Measurements from ENCODE around the gene SPEM3. TPM values are rescaled to one million over a fixed set of nuclear protein-coding genes. Genes with fewer than 3 reads are reported as not detected.

Gene SPEM3
- total RNA-seq, 1 donor from 2014 or later, result not detected

GRCh38 chr17:7440834-7441195 lies 12.2 kb downstream of the SPEM3 start:
- DNase-seq (ENCODE audit: extremely low spot score in 2 of 2), result no peak
- Histone ChIP-seq H3K4me3 (peak overlapping the region; percentile 46 to 49), H3K36me3 (no peaks in the 10 kb centered on the region), H3K27me3 (no peaks in the 10 kb centered on the region), H3K4me1 (peaks cover 70% of the 10 kb centered on the region), H3K27ac (peak overlapping the region; percentile 81), H3K9me3 (no peaks in the 10 kb centered on the region)
- TF ChIP-seq CTCF (IDR thresholded peaks at IDR 0.05), result no peak
- TF ChIP-seq POLR2A (IDR thresholded peaks at IDR 0.05), result no peak
- no peak for TF ChIP-seq POLR2AphosphoS5 (IDR thresholded peaks at IDR 0.05; ENCODE audit: insufficient read depth in 1 of 2, low read depth in 1 of 2)
- intact Hi-C loops (cut with DNase I), result no loop called here

- intact Hi-C loops (cut with DNase I), result no loop called here
- Histone ChIP-seq H3K4me1 (peaks cover 70% of the 10 kb centered on the region), H3K27me3 (no peaks in the 10 kb centered on the region)
Measured at GRCh38 chr17:7441266-7441665, 12.6 kb downstream of the SPEM3 start.

GRCh38 chr17:7442142-7442541 lies 13.5 kb downstream of the SPEM3 start:
- Histone ChIP-seq H3K27me3 (no peaks in the 10 kb centered on the region), H3K9me3 (no peaks in the 10 kb centered on the region), H3K27ac (no peak overlapping the region), H3K36me3 (no peaks in the 10 kb centered on the region), H3K4me1 (peaks cover 63% of the 10 kb centered on the region), H3K4me3 (no peak overlapping the region)
- intact Hi-C loops (cut with DNase I), result no loop called here
- no peak for DNase-seq (ENCODE audit: extremely low spot score in 2 of 2)
- TF ChIP-seq POLR2AphosphoS5 (IDR thresholded peaks at IDR 0.05; ENCODE audit: insufficient read depth in 1 of 2, low read depth in 1 of 2), result no peak
- TF ChIP-seq CTCF (IDR thresholded peaks at IDR 0.05), result no peak

More at GRCh38 chr17:7441266-7441665, 12.6 kb downstream of the SPEM3 start:
- Histone ChIP-seq H3K4me3 (no peak overlapping the region), H3K27ac (no peak overlapping the region), H3K36me3 (no peaks in the 10 kb centered on the region), H3K9me3 (no peaks in the 10 kb centered on the region)
- DNase-seq (ENCODE audit: extremely low spot score in 2 of 2), result no peak
- no peak for TF ChIP-seq POLR2AphosphoS5 (IDR thresholded peaks at IDR 0.05; ENCODE audit: insufficient read depth in 1 of 2, low read depth in 1 of 2)
- TF ChIP-seq CTCF (IDR thresholded peaks at IDR 0.05), result no peak
- TF ChIP-seq POLR2A (IDR thresholded peaks at IDR 0.05), result no peak

- H3K4me1 ChIP-seq, result peaks cover 47% of the 10 kb centered on the region
- H3K9me3 ChIP-seq, result no peaks in the 10 kb centered on the region
- no peak for DNase-seq (ENCODE audit: extremely low spot score in 2 of 2)
- intact Hi-C loops (cut with DNase I), result no loop called here
- H3K4me3 ChIP-seq, result no peak overlapping the region
- no peaks in the 10 kb centered on the region for H3K36me3 ChIP-seq
- no peak for TF ChIP-seq CTCF (IDR thresholded peaks at IDR 0.05)
- no peak for TF ChIP-seq POLR2A (IDR thresholded peaks at IDR 0.05)
- peak in 1 of 2 donors; percentile 28 for TF ChIP-seq POLR2AphosphoS5 (IDR thresholded peaks at IDR 0.05; ENCODE audit: insufficient read depth in 1 of 2, low read depth in 1 of 2)
- H3K27ac ChIP-seq, result peak overlapping the region; percentile 58
- H3K27me3 ChIP-seq, result no peaks in the 10 kb centered on the region
Measured at GRCh38 chr17:7443499-7444485, 15.1 kb downstream of the SPEM3 start.

Data from vagina (tissue), 2 donors.